ENCODE results near the gene GLDN. TPM values are rescaled to one million over a fixed set of nuclear protein-coding genes. Genes with fewer than 3 reads are reported as not detected.

GLDN gene
- total RNA-seq, 1 experiment from 2014 or later = 1.3 TPM

GRCh38 chr15:51342227-51342999 is 958 bp downstream of the GLDN start:
- Mint-ChIP-seq H3K36me3 (ENCODE audit: insufficient read depth in 1 of 3, low read depth in 3 of 3) (no peaks in the 10 kb centered on the region; a peak in 1 of 7 replicates), H3K4me3 (peak overlapping the region; percentile 55 to 80), H3K27ac (no peak overlapping the region), H3K9me3 (peaks cover 0 to 3% of the 10 kb centered on the region in 2 experiments; a peak in 1 of 5 replicates), H3K4me1 (peaks cover 5% of the 10 kb centered on the region in 2 experiments; a peak in 3 of 4 replicates), H3K27me3 (ENCODE audit: low read depth) (peaks cover 68% of the 10 kb centered on the region)
- H3K9ac ChIP-seq (ENCODE audit: extremely low read depth, insufficient read length, low read length) = no peak overlapping the region
- H3K9me3 ChIP-seq (ENCODE audit: control insufficient read depth, low read depth, low read length) = no peaks in the 10 kb centered on the region
- no peak overlapping the region for H2BK20ac ChIP-seq (ENCODE audit: low read depth, low read length, poor library complexity, severe bottlenecking)
- H3K14ac ChIP-seq (ENCODE audit: insufficient read depth, low read length) = no peak overlapping the region
- no peak overlapping the region for H2BK12ac ChIP-seq (ENCODE audit: insufficient read length, low read depth, low read length)
- no peak for DNase-seq
- H3K4me2 ChIP-seq (ENCODE audit: insufficient read depth, insufficient read length, low read length) = peak overlapping the region; percentile 50
- H3K23me2 ChIP-seq (ENCODE audit: insufficient read length, low read depth, low read length, poor library complexity, severe bottlenecking) = peaks cover 8% of the 10 kb centered on the region
- H2AFZ ChIP-seq (ENCODE audit: low read length) = no peak overlapping the region
- no peak overlapping the region for H3K27ac ChIP-seq (ENCODE audit: insufficient read length, low read depth, low read length)
- no peaks in the 10 kb centered on the region for H3K4me1 ChIP-seq (ENCODE audit: insufficient read depth, low read length)
- H2BK15ac ChIP-seq (ENCODE audit: low read depth, low read length) = no peak overlapping the region
- no peaks in the 10 kb centered on the region for H4K20me1 ChIP-seq (ENCODE audit: control insufficient read depth, insufficient read depth, insufficient read length)
- H2AK5ac ChIP-seq (ENCODE audit: insufficient read length, low read length) = no peak overlapping the region
- no peak overlapping the region for H3K4ac ChIP-seq (ENCODE audit: low read depth, low read length)
- no peak overlapping the region for H2BK5ac ChIP-seq (ENCODE audit: insufficient read length, low read length)
- H3K79me1 ChIP-seq (ENCODE audit: insufficient read depth, low read depth, low read length, poor library complexity, severe bottlenecking) = no peaks in the 10 kb centered on the region
- no peak overlapping the region for H3K23ac ChIP-seq (ENCODE audit: insufficient read length, low read depth, low read length)
- H3K79me2 ChIP-seq (ENCODE audit: insufficient read depth, low read length) = no peaks in the 10 kb centered on the region
- no peak overlapping the region for H3K56ac ChIP-seq (ENCODE audit: insufficient read length, low read depth, low read length)
- H3K18ac ChIP-seq (ENCODE audit: insufficient read length, low read depth, low read length) = no peak overlapping the region
- no peak overlapping the region for H3T11ph ChIP-seq (ENCODE audit: low read length)
- H4K8ac ChIP-seq (replicated peaks; ENCODE audit: insufficient read length, low read depth, low read length) = no peak overlapping the region
- no CpG with 5 or more reads among the region's 16 CpGs for WGBS (ENCODE audit: extremely low coverage, insufficient read length, low lambda C conversion rate)
- H3K27me3 ChIP-seq (ENCODE audit: insufficient read depth, low read length) = peaks cover 21% of the 10 kb centered on the region; the same call in 1 of the 2 replicates
- H4K5ac ChIP-seq (ENCODE audit: insufficient read length, low read depth, low read length) = no peak overlapping the region
- H4K91ac ChIP-seq (ENCODE audit: insufficient read length, low read depth, low read length) = no peak overlapping the region
- TF ChIP-seq, protein P1, sequence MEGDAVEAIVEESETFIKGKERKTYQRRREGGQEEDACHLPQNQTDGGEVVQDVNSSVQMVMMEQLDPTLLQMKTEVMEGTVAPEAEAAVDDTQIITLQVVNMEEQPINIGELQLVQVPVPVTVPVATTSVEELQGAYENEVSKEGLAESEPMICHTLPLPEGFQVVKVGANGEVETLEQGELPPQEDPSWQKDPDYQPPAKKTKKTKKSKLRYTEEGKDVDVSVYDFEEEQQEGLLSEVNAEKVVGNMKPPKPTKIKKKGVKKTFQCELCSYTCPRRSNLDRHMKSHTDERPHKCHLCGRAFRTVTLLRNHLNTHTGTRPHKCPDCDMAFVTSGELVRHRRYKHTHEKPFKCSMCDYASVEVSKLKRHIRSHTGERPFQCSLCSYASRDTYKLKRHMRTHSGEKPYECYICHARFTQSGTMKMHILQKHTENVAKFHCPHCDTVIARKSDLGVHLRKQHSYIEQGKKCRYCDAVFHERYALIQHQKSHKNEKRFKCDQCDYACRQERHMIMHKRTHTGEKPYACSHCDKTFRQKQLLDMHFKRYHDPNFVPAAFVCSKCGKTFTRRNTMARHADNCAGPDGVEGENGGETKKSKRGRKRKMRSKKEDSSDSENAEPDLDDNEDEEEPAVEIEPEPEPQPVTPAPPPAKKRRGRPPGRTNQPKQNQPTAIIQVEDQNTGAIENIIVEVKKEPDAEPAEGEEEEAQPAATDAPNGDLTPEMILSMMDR (conservative IDR thresholded peaks at IDR 0.05) = no peak
- H2BK120ac ChIP-seq (ENCODE audit: low read depth, low read length, poor library complexity, severe bottlenecking) = no peak overlapping the region
